Upper lobe of left lung (tissue), 6 donors: Measurements from ENCODE around the gene TCEANC2. TPM values are rescaled to one million over a fixed set of nuclear protein-coding genes. Genes with fewer than 3 reads are reported as not detected.

Source experiments
- ATAC-seq, 2 donors: fragments of 200-7000 bp; cut with Tn5 transposase; one replicate each; pipeline ENCODE4 v1.9.1; 2022; ENCODE audit warnings: mild to moderate bottlenecking in 2 of 2, moderate library complexity in 2 of 2; ENCODE audit not compliant: low FRiP score in 2 of 2
- DNase-seq, 2 donors: peaks; one replicate each; pipeline ENCODE4 v3.0.0-alpha.2; 2019 to 2020
- H3K27ac ChIP-seq, 4 donors: fragments of 200-600 bp; sonication (generic); one replicate each; pipeline ENCODE4 v1.5.1; 2016 to 2019
- H3K27me3 ChIP-seq, 4 donors: fragments of 200-600 bp; sonication (generic); one replicate each; pipeline ENCODE4 v1.5.1; 2017 to 2019
- H3K36me3 ChIP-seq, 4 donors: fragments of 200-600 bp; sonication (generic); one replicate each; pipeline ENCODE4 v1.5.1; 2016 to 2019
- H3K4me1 ChIP-seq, 4 donors: fragments of 200-600 bp; sonication (generic); one replicate each; pipeline ENCODE4 v1.5.1; 2018 to 2019
- H3K4me3 ChIP-seq, 4 donors: fragments of 200-600 bp; sonication (generic); one replicate each; pipeline ENCODE4 v1.5.1; 2017 to 2019; ENCODE audit warnings: mild to moderate bottlenecking in 2 of 4, moderate library complexity in 1 of 4
- H3K9me3 ChIP-seq, 4 donors: fragments of 200-600 bp; sonication (generic); one replicate each; pipeline ENCODE4 v1.5.1; 2018 to 2019
- EP300 ChIP-seq, 4 donors: sonication (generic); formaldehyde crosslinking; IDR thresholded peaks; one replicate each; pipeline ENCODE4 v1.5.1; 2017; ENCODE audit warnings: antibody characterized with exemption in 4 of 4, control low read depth in 2 of 4
- POLR2A ChIP-seq, 4 donors: fragments of 450-650 bp; IDR thresholded peaks; one replicate each; pipeline ENCODE4 v1.5.1; 2016 to 2017; ENCODE audit warnings: antibody characterized with exemption in 4 of 4, mild to moderate bottlenecking in 2 of 4
- POLR2AphosphoS5 ChIP-seq, 2 donors: sonication (generic); formaldehyde crosslinking; IDR thresholded peaks; one replicate each; pipeline ENCODE4 v1.5.1; 2017; ENCODE audit warnings: antibody characterized with exemption in 2 of 2
- WGBS, 2 donors: methylation state at CpG; one replicate each; pipeline ENCODE4 v1.1.5; 2017 to 2018; 5-methylcytosine and 5-hydroxymethylcytosine counted together
- total RNA-seq, 6 donors: library from RNA; depleted of rRNA in 4 of 6; stranded (reverse); fragments of >200 nt in 4 of 6; gene quantifications; one replicate each; pipeline versions ENCODE4 v1.1.0 to v1.2.1, GENCODE V29; 2016 to 2021
- TF ChIP-seq, protein P1 (sequence below), 6 experiments: fragments of 450-650 bp in 4 of 6; fragments of 200-600 bp in 2 of 6; sonication (generic) in 2 of 6; IDR thresholded peaks; one replicate each; pipeline ENCODE4 v1.5.1; 2016 to 2019; ENCODE audit warnings: antibody characterized with exemption in 6 of 6
- donor health status: DM: no; HTN: no; CAD: no; lungs with moderate emphysema.
- donor health status: DM: no; HTN: yes; CAD: no; lungs with severe emphysema.

Gene TCEANC2
- total RNA-seq, 6 donors from 2014 or later, result 2.0 to 11.5 (median 4.6) TPM

- no peaks in the 10 kb centered on the region for H3K9me3 ChIP-seq
- no peak overlapping the region for H3K27ac ChIP-seq
- H3K4me1 ChIP-seq, result no peaks in the 10 kb centered on the region
- H3K27me3 ChIP-seq, result no peaks in the 10 kb centered on the region
- no peak overlapping the region for H3K4me3 ChIP-seq
- TF ChIP-seq POLR2AphosphoS5 (IDR thresholded peaks at IDR 0.05), result no peak
- TF ChIP-seq, protein P1, sequence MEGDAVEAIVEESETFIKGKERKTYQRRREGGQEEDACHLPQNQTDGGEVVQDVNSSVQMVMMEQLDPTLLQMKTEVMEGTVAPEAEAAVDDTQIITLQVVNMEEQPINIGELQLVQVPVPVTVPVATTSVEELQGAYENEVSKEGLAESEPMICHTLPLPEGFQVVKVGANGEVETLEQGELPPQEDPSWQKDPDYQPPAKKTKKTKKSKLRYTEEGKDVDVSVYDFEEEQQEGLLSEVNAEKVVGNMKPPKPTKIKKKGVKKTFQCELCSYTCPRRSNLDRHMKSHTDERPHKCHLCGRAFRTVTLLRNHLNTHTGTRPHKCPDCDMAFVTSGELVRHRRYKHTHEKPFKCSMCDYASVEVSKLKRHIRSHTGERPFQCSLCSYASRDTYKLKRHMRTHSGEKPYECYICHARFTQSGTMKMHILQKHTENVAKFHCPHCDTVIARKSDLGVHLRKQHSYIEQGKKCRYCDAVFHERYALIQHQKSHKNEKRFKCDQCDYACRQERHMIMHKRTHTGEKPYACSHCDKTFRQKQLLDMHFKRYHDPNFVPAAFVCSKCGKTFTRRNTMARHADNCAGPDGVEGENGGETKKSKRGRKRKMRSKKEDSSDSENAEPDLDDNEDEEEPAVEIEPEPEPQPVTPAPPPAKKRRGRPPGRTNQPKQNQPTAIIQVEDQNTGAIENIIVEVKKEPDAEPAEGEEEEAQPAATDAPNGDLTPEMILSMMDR (IDR thresholded peaks at IDR 0.05), result no peak
- TF ChIP-seq EP300 (IDR thresholded peaks at IDR 0.05), result no peak
- no peak for TF ChIP-seq POLR2A (IDR thresholded peaks at IDR 0.05)
- H3K36me3 ChIP-seq, result no peaks in the 10 kb centered on the region
- no peak for ATAC-seq
- DNase-seq, result no peak
- 70 to 74% methylated on average over 5 of the region's 5 CpGs for WGBS, 2 donors
Observed at GRCh38 chr1:54135436-54136120, 82.2 kb downstream of the TCEANC2 start.

GRCh38 chr1:54136269-54136896, 83.0 kb downstream of the TCEANC2 start:
- ATAC-seq (no peak), DNase-seq (no peak)
- H3K27ac ChIP-seq, result no peak overlapping the region
- H3K4me3 ChIP-seq, result no peak overlapping the region
- no peaks in the 10 kb centered on the region for H3K4me1 ChIP-seq
- WGBS, 2 donors, result 94 to 97% methylated on average over 9 to 17 of the region's 17 CpGs
- H3K36me3 ChIP-seq, result no peaks in the 10 kb centered on the region
- no peak for TF ChIP-seq POLR2A (IDR thresholded peaks at IDR 0.05)
- TF ChIP-seq, protein P1 (IDR thresholded peaks at IDR 0.05), result no peak
- no peak for TF ChIP-seq EP300 (IDR thresholded peaks at IDR 0.05)
- TF ChIP-seq POLR2AphosphoS5 (IDR thresholded peaks at IDR 0.05), result no peak
- H3K27me3 ChIP-seq, result no peaks in the 10 kb centered on the region
- no peaks in the 10 kb centered on the region for H3K9me3 ChIP-seq

DNA sequence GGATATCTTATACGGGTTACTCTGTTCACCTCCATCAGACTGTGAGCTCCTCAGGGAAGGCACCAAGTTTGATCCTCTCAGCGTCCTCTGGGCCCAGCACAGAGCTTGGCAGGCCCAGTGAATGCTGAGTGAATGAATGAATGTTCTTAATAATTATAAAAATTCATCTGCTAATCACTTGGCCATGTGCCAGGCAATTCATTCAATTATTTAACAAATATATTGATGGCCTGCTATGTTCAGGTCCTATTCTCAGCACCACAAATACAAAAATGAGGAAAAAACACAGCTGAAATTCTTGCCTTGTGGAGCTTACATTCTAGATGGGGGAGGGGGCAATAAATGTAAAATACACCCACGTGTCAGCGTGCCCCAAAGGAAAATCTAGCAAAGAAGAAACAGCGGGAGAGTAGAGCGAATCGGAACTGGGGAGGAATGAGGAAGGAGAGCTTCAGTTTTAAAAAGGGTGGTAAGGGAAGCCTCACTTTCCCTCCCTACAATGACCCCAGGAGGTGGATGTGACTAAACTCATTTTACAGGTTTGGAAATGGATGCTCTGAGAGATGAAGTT, 83.6 kb downstream of the TCEANC2 start:
- DNase-seq (no peak), ATAC-seq (no peak)
- Histone ChIP-seq H3K27me3 (no peaks in the 10 kb centered on the region), H3K4me1 (no peaks in the 10 kb centered on the region), H3K4me3 (no peak overlapping the region), H3K27ac (no peak overlapping the region), H3K9me3 (no peaks in the 10 kb centered on the region), H3K36me3 (no peaks in the 10 kb centered on the region)
- TF ChIP-seq, protein P1 (IDR thresholded peaks at IDR 0.05), result no peak
- TF ChIP-seq POLR2A (IDR thresholded peaks at IDR 0.05) (no peak), EP300 (IDR thresholded peaks at IDR 0.05) (no peak), POLR2AphosphoS5 (IDR thresholded peaks at IDR 0.05) (no peak)
- 76 to 88% methylated on average over 7 of the region's 7 CpGs for WGBS, 2 donors

- DNase-seq (no peak), ATAC-seq (no peak)
- TF ChIP-seq, protein P1 (IDR thresholded peaks at IDR 0.05), result no peak
- TF ChIP-seq POLR2A (IDR thresholded peaks at IDR 0.05) (no peak), POLR2AphosphoS5 (IDR thresholded peaks at IDR 0.05) (no peak), EP300 (IDR thresholded peaks at IDR 0.05) (no peak)
- H3K9me3 ChIP-seq, result no peaks in the 10 kb centered on the region
- no peaks in the 10 kb centered on the region for H3K27me3 ChIP-seq
- no peak overlapping the region for H3K4me3 ChIP-seq
- 35 to 48% methylated on average over 9 to 10 of the region's 10 CpGs for WGBS, 2 donors
- H3K36me3 ChIP-seq, result no peaks in the 10 kb centered on the region
- no peaks in the 10 kb centered on the region for H3K4me1 ChIP-seq
- H3K27ac ChIP-seq, result no peak overlapping the region
Observed at GRCh38 chr1:54137534-54138061, 84.2 kb downstream of the TCEANC2 start.
